HG03108 (cell line): ENCODE measurements around the gene MAN2B2.
A peak's percentile ranks its signal among the peaks of the same experiment; 100 is the strongest.
"Not testable (repeated sequence)": the region's sequence is repeated elsewhere in the genome, so short reads cannot be mapped to it uniquely, and the experiment has no call there.

Experiments used
- ATAC-seq: cut with Tn5 transposase; IDR thresholded peaks from one replicate; pipeline ENCODE4 v1.9.1; 2021; ENCODE audit warnings: moderate library complexity; ENCODE audit not compliant: unreplicated experiment

Gene MAN2B2

GRCh38 chr4:6639137-6639680, 64.2 kb downstream of the MAN2B2 start:
- ATAC-seq: no peak

GRCh38 chr4:6640292-6641163, 65.5 kb downstream of the MAN2B2 start, which contains the start of gene MRFAP1:
TSS of gene MRFAP1 (plus strand) at chr4:6640685. CDS start at chr4:6640863, 178 bp downstream.
- ATAC-seq: peak; percentile 80

DNA sequence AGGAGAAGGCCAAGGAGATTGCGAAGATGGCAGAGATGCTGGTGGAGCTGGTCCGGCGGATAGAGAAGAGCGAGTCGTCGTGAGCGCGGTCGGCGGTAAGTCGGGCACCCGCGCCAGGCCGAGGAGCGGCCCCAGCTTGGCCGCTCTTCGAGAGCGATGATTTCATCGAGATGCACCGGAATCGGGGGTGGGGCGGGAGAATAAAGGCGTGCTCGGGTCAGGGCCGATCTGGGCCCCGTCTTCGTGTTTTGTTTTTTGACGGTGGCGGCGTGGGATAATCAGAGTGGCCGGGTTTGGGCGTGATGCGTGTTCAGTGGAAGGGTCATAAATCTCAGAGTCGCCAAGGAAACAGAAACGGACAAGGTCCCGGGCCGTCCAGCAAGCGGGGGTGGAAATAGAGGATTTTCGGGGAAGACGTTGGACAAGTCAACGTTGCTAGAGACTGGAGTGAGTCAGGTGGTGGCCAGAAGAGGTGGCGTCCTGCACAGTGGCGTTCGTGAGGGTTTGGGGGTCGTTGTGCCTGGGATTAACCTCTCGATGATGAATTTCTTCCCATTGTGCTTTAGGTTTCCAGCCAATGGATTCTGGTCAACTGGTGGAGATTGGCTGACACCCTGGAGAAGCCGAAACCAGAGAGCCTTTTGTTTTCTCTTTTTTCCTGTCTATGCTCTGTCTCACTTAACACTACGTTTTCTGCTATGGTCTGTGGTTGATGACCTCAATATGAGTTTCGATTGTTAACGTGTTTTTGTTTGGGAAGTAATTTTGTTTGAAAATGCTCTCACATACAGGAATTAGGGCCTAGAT, 66.4 kb downstream of the MAN2B2 start:
- ATAC-seq: peak; percentile 21

- no peak for ATAC-seq
These were observed 67.0 kb downstream of the MAN2B2 start for GRCh38 chr4:6641971-6642320.

- ATAC-seq: no peak
These were observed 68.3 kb downstream of the MAN2B2 start for GRCh38 chr4:6643141-6643847.

DNA sequence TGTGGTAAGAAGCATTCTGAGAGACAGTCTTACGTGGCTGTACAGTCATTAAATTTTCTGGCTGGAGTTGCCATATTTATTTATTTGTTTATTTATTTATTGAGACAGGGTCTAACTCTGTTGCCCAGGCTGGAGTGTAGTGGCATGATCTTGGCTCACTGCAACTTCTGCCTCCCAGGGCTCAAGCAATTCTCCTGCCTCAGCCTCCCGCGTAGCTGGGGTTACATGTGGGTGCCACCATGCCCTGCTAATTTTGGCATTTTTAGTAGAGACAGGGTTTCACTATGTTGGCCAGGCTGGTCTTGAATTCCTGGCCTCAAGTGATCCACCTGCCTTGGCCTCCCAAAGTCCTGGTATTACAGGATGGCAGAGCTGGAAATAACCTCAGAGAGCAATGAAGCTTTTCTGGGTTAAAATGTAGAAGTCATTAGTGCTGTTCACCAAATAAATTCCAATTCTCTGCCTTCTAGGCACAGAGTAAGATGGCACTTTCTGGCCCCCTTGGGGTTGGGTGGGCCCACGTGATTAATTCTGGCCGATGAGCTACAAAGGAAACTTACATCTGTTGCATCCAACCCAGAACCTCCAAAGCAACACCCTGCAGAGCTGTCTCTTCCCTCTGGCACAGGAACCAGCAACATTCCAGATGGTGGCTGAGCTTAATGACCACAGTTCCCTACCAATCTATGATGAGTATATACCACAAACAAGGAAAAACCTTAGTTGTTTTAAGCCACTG, 70.0 kb downstream of the MAN2B2 start:
- ATAC-seq: no peak

DNA sequence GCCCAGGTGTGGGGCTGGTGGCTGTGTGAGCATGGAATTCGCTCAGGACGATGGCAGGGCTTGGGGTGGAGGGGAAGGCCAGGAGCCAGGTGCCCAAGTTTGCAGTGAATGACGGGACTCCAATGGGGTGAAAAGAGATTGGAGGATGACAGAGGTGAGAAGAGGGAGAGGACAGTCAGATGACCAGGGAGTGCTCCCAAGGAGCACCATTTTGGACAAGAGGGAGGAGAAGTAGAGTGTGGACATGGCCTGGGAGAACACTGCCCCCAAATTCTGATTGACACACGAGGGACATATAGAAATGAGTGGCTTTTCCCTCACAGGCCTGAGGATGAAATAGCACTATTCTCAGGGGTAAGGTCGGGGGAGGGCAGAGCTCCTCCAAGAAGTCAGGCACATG, 72.2 kb downstream of the MAN2B2 start:
- ATAC-seq: no peak

DNA sequence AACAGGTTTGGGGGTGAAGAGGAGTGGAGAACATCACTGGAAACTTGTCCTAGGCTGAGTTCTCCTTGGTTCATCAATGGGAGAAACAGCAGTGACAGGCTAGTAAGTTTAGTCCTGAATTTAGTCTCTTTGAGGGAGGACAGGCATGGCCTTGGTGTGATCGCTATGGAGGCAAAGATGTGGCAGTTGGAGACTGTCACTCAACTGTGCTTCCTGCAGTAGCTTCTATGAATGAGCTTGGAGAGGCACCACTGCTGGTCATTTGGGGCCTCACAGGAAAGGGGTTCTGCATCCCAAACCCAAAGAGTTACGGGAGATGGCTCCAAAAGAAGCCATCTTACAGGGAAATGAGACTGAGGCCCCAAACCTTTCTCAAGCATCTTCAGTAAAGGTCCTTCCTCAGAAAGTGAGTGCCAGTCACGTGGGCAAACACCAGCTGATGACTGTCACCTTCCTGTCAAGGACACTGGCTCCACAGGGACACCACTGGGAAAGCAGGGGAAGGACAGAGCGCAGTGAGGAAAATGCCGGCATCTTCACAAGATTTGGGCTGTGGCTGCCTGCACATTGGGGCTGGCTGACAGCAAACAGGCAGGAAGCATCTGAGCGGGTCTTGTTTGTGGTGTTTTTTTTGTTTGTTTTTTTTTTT, 72.7 kb downstream of the MAN2B2 start:
- no peak for ATAC-seq

DNA sequence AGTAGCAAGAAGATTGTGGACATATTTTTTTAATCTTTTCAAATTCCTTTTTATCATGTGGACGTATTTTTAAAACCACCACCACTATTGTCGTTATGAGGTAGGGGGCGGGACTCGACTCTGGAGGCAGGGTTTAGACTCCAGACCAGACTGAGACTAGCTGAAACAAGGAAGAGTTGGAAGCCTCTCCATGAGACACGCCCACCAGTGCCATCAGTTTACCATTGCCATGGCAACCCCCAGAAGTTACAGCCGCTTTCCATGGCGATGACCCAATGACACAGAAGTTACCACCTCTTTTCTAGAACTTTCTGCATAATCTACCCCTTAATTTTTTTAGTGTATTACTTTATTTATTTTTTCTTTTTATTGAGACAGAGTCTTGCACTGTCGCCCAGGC, 74.2 kb downstream of the MAN2B2 start:
- ATAC-seq: no peak

DNA sequence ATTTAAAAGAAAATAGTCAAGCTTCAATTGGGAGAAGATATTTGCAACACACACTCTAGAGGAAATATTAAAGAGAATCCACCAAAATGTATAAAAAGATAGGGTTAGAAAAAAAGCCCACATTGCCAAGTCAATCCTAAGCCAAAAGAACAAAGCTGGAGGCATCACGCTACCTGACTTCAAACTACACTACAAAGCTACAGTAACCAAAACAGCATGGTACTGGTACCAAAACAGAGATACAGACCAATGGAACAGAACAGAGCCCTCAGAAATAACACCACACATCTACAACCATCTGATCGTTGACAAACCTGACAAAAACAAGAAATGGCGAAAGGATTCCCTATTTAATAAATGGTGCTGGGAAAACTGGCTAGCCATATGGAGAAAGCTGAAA, 79.2 kb downstream of the MAN2B2 start:
- not testable (repeated sequence) for ATAC-seq

- not testable (repeated sequence) for ATAC-seq
These were observed 80.3 kb downstream of the MAN2B2 start for GRCh38 chr4:6655291-6655690.

- no peak for ATAC-seq
These were observed 80.9 kb downstream of the MAN2B2 start for GRCh38 chr4:6655924-6656323.

- ATAC-seq: no peak
These were observed 82.5 kb downstream of the MAN2B2 start for GRCh38 chr4:6657242-6658208.

DNA sequence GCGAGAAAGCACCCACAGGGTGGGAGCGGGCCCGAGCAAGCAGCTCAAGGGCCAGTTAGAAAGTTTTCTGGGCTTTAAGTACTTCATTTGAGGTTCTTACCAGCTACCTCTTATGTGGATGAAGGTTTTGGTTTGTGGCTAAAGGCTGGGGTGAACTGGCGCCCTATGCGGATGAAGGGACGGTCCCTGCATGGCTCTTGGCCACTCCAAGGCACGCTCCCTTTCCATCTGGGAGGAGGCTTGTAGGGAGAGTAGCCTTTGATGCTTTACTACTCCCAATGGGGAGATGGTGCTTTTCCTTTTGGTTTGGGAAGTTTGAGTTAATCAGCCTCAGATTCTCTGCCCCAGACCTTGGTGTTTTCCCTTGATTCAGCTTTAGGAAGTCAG, 83.2 kb downstream of the MAN2B2 start:
- ATAC-seq: no peak

- ATAC-seq: no peak
These were observed 83.6 kb downstream of the MAN2B2 start for GRCh38 chr4:6658597-6659075.

DNA sequence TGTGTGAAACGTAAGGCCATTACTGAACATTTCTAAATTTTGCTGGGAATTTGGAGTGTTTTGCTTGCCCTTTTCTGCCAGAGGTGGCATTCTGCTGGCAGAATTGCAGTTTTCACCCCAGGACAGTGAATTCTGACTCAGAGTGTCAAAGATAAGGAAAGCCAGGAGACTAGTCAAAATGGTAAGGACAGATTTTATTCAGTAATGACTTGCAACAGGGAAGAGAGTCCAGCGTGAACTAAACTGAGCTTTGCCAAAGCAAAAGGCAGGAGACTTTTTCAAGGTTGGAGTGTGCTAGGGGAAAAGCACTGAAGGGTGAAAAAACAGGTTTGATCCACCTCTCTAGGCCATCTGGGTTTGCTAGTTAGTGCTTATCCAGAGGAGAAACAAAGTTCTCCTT, 84.9 kb downstream of the MAN2B2 start:
- no peak for ATAC-seq

- no peak for ATAC-seq
These were observed 85.4 kb downstream of the MAN2B2 start for GRCh38 chr4:6660430-6660829.

DNA sequence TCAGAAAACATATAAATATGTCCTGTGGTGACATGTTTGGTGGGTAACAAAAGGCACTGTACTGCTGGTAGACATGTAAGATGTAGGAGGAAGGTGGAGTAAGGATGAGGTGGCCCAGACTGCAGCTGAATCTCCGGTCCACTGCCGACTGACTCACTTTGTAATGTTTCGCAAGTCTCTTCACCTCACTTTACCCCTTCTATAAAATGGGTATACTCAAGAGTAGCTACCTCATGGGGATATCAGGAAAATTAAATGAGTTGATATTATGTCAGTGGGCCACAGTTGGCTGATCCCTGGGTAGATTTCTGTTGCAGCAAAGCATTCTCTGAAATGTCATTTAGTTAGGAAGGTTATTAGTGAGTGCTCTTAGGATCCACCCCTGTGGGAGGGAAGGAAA, 87.6 kb downstream of the MAN2B2 start:
- ATAC-seq: no peak
